K562 (cell line): ENCODE measurements around the gene ATIC. TPM values are rescaled to one million over a fixed set of nuclear protein-coding genes. Genes with fewer than 3 reads are reported as not detected.

Experiments used
- ASH1L ChIP-seq: fragments of 450-650 bp; IDR thresholded peaks from 2 replicates; pipeline ENCODE4 v1.6.1; 2018; ENCODE audit warnings: borderline replicate concordance, mild to moderate bottlenecking, low read depth; ENCODE audit not compliant: partially characterized antibody
- DDX20 ChIP-seq: fragments of 450-650 bp; IDR thresholded peaks from 2 replicates; pipeline ENCODE4 v1.6.1; 2016; ENCODE audit warnings: missing genetic modification characterization, low read depth, mild to moderate bottlenecking, missing compliant biosample characterization, moderate library complexity
- FOS ChIP-seq: IDR thresholded peaks from 3 replicates; pipeline ENCODE4 v1.6.1; 2011; ENCODE audit not compliant: insufficient read length; ENCODE audit errors: extremely low read depth
- GABPB2 ChIP-seq: fragments of 250-450 bp; sonication (Bioruptor Pico); conservative IDR thresholded peaks from 2 replicates; pipeline ENCODE4 v1.5.1; 2021; ENCODE audit warnings: mild to moderate bottlenecking
- IRF2 ChIP-seq: sonication (generic); formaldehyde crosslinking; IDR thresholded peaks from 2 replicates; pipeline ENCODE4 v1.8.1; 2022; ENCODE audit warnings: mild to moderate bottlenecking, missing genetic modification reagents
- MCM5 ChIP-seq: fragments of 450-650 bp; IDR thresholded peaks from 2 replicates; pipeline ENCODE4 v1.6.1; 2016; ENCODE audit warnings: low read depth
- NFRKB ChIP-seq: fragments of 450-650 bp; IDR thresholded peaks from 2 replicates; pipeline ENCODE4 v1.6.1; 2016; ENCODE audit warnings: low read depth
- SNRNP70 ChIP-seq: fragments of 200-400 bp; formaldehyde crosslinking; optimal IDR thresholded peaks from 2 replicates; pipeline ENCODE3; 2017; ENCODE audit warnings: low read depth, low read length
- SPI1 ChIP-seq: IDR thresholded peaks from 2 replicates; pipeline ENCODE4 v1.6.1; 2011; ENCODE audit warnings: low read depth, low read length, control low read depth, borderline replicate concordance
- TSC22D4 ChIP-seq: fragments of 450-650 bp; IDR thresholded peaks from 2 replicates; pipeline ENCODE4 v1.6.1; 2016; ENCODE audit warnings: missing genetic modification characterization, missing biosample characterization, control low read depth
- TSHZ1 ChIP-seq: fragments of 250-450 bp; sonication (Bioruptor Pico); IDR thresholded peaks from 2 replicates; pipeline ENCODE4 v1.4.0; 2020; ENCODE audit warnings: mild to moderate bottlenecking, moderate library complexity
- UBTF ChIP-seq, 2 experiments: IDR thresholded peaks; 2 replicates each; pipeline ENCODE4 v1.6.1; 2012; ENCODE audit warnings: improper control_type of control experiment in 2 of 2, low read depth in 2 of 2, low read length in 2 of 2, borderline replicate concordance in 1 of 2
- ZEB2 ChIP-seq: fragments of 450-650 bp; IDR thresholded peaks from 2 replicates; pipeline ENCODE4 v1.6.1; 2016
- ZNF143 ChIP-seq: sonication (generic); formaldehyde crosslinking; IDR thresholded peaks from 2 replicates; pipeline ENCODE4 v1.9.0; 2022; ENCODE audit warnings: mild to moderate bottlenecking, missing genetic modification reagents
- ZNF316 ChIP-seq: fragments of 450-650 bp; IDR thresholded peaks from 2 replicates; pipeline ENCODE4 v1.6.1; 2016
- ZNF696 ChIP-seq: fragments of 250-450 bp; sonication (Bioruptor Pico); conservative IDR thresholded peaks from 2 replicates; pipeline ENCODE4 v1.4.0; 2020; ENCODE audit warnings: mild to moderate bottlenecking, moderate library complexity
- ZNF75A ChIP-seq: fragments of 450-650 bp; formaldehyde crosslinking; IDR thresholded peaks from 2 replicates; pipeline ENCODE4 v1.4.0; 2020; ENCODE audit warnings: mild to moderate bottlenecking
- ZNF778 ChIP-seq: fragments of 450-650 bp; formaldehyde crosslinking; IDR thresholded peaks from 2 replicates; pipeline ENCODE4 v1.4.0; 2020; ENCODE audit warnings: mild to moderate bottlenecking, moderate library complexity
- polyA plus RNA-seq, 8 experiments: library from polyadenylated mRNA; depleted of rRNA in 4 of 8; stranded (reverse) in 5 of 8; unstranded in 3 of 8; fragments of >200 nt; fragmentation: Nextera tagmentation in 2 of 8; fragmentation: Illumina TruSeq in 1 of 8; extraction: Ambion mirVana in 2 of 8; extraction: Trizol in 1 of 8; gene quantifications; 2 replicates each; pipeline versions ENCODE4 v1.2.1 to v1.2.3, GENCODE V29; 2011 to 2014; ENCODE audit warnings: inconsistent platforms in 1 of 8, missing spikeins in 1 of 8
- total RNA-seq, 7 experiments: library from RNA; depleted of rRNA in 6 of 7; stranded (reverse); fragments of >200 nt in 6 of 7; fragmentation: Illumina TruSeq in 2 of 7; extraction: Trizol in 2 of 7; gene quantifications; 2 replicates each; pipeline versions ENCODE4 v1.2.1 to v1.2.3, GENCODE V29; 2011 to 2021; ENCODE audit warnings: low replicate concordance in 1 of 7
- TF ChIP-seq, protein P1 (sequence below): sonication (generic); formaldehyde crosslinking; IDR thresholded peaks from 2 replicates; pipeline ENCODE4 v1.8.1; 2023; ENCODE audit warnings: mild to moderate bottlenecking, missing genetic modification reagents
- TF ChIP-seq, protein P2 (sequence below): sonication (generic); formaldehyde crosslinking; IDR thresholded peaks from 2 replicates; pipeline ENCODE4 v1.4.0; 2020; ENCODE audit warnings: mild to moderate bottlenecking, missing genetic modification reagents

The ATIC gene
- total and polyA plus RNA-seq, 9 of the 15 experiments (the other 6 are each of a cell fraction or from before 2014, with no cell fraction given): 45.6 to 480 (median 212) TPM

DNA sequence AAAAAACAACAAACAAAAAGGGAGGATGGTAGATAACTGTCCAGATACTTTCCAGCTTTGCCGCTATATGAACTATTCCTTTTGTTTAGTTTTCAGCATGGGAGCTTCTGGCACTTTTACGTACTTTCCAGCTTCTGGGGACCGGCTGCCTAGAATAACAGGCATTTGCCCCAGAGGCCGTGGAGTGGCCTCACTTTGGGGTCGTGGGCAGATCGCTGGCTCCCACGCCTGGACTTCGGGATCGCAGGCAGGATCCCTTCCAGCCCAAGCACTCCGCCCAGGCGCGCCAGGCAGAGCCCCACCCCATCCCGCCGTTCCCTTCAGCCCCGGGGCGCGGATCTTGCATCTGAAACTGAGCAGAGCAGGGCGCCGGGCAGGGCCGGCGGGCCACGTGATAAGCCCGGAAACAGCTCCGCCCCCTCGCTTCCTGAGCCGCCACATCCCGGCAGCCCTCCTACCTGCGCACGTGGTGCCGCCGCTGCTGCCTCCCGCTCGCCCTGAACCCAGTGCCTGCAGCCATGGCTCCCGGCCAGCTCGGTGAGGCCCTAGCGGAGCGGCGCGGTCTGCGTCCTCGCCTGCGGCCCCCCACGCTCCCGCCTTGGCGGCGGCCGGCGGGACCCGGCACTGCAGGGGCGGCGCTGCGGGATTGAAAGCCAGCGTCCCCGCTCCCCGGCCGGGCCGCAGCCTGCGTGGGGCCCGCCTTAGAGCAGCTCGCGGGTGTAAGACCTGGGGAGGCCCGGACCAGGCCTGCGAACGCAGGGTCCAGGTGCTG lies at the start of gene ATIC (continued):
- TF ChIP-seq MCM5: no peak
- TF ChIP-seq, protein P1, sequence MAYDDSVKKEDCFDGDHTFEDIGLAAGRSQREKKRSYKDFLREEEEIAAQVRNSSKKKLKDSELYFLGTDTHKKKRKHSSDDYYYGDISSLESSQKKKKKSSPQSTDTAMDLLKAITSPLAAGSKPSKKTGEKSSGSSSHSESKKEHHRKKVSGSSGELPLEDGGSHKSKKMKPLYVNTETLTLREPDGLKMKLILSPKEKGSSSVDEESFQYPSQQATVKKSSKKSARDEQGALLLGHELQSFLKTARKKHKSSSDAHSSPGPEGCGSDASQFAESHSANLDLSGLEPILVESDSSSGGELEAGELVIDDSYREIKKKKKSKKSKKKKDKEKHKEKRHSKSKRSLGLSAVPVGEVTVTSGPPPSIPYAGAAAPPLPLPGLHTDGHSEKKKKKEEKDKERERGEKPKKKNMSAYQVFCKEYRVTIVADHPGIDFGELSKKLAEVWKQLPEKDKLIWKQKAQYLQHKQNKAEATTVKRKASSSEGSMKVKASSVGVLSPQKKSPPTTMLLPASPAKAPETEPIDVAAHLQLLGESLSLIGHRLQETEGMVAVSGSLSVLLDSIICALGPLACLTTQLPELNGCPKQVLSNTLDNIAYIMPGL (CRISPR knock-in tag): no peak
- no peak for TF ChIP-seq TSHZ1 (CRISPR knock-in tag)
- TF ChIP-seq ZNF316: no peak
- no peak for TF ChIP-seq ZNF696
- TF ChIP-seq ASH1L: no peak
- no peak for TF ChIP-seq ZNF75A
- TF ChIP-seq, protein P2, sequence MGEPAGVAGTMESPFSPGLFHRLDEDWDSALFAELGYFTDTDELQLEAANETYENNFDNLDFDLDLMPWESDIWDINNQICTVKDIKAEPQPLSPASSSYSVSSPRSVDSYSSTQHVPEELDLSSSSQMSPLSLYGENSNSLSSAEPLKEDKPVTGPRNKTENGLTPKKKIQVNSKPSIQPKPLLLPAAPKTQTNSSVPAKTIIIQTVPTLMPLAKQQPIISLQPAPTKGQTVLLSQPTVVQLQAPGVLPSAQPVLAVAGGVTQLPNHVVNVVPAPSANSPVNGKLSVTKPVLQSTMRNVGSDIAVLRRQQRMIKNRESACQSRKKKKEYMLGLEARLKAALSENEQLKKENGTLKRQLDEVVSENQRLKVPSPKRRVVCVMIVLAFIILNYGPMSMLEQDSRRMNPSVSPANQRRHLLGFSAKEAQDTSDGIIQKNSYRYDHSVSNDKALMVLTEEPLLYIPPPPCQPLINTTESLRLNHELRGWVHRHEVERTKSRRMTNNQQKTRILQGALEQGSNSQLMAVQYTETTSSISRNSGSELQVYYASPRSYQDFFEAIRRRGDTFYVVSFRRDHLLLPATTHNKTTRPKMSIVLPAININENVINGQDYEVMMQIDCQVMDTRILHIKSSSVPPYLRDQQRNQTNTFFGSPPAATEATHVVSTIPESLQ (CRISPR knock-in tag): no peak; the same call in 1 of the 2 replicates
- no peak for TF ChIP-seq SPI1
- TF ChIP-seq IRF2 (CRISPR knock-in tag): no peak
- TF ChIP-seq UBTF (IDR thresholded peaks at IDR 0.05; ENCODE audit: borderline replicate concordance in 1 of 2, low read depth in 2 of 2, low read length in 2 of 2): no peak; a peak in 1 of 4 replicates
- TF ChIP-seq NFRKB: peak; percentile 75; the same call in 1 of the 2 replicates
- no peak for TF ChIP-seq ZNF778 (CRISPR knock-in tag)
- TF ChIP-seq DDX20 (tag): no peak
- no peak for TF ChIP-seq TSC22D4 (tag)
- TF ChIP-seq GABPB2 (CRISPR knock-in tag): no peak
- TF ChIP-seq ZEB2: no peak
- no peak for TF ChIP-seq SNRNP70
- TF ChIP-seq ZNF143 (CRISPR knock-in tag): no peak; the same call in 1 of the 2 replicates
- no peak for TF ChIP-seq FOS
